ENCODE measurements around the gene ATF7.

The ATF7 gene

GRCh38 chr12:53465679-53466078, 160.5 kb downstream of the ATF7 start:
- TF ChIP-seq CTCF (conservative IDR thresholded peaks at IDR 0.05) = no peak
- H3K27ac ChIP-seq = peak overlapping the region; percentile 80; the same call in 1 of the 2 replicates

- TF ChIP-seq CTCF (conservative IDR thresholded peaks at IDR 0.05) = no peak
Measured at GRCh38 chr12:53464685-53465418, 161.3 kb downstream of the ATF7 start.

GRCh38 chr12:53463802-53464560, 162.2 kb downstream of the ATF7 start:
- peak overlapping the region; percentile 3; the same call in 1 of the 2 replicates for H3K27ac ChIP-seq

More at GRCh38 chr12:53464685-53465418, 161.3 kb downstream of the ATF7 start:
- H3K27ac ChIP-seq = peak overlapping the region; percentile 23; the same call in 1 of the 2 replicates

GRCh38 chr12:53462935-53463334, 163.2 kb downstream of the ATF7 start:
- no peak for TF ChIP-seq CTCF (conservative IDR thresholded peaks at IDR 0.05)
- peak overlapping the region; percentile 3; the same call in 1 of the 2 replicates for H3K27ac ChIP-seq

More at GRCh38 chr12:53463802-53464560, 162.2 kb downstream of the ATF7 start:
- TF ChIP-seq CTCF (conservative IDR thresholded peaks at IDR 0.05) = no peak

- 0 out of 2 replicates have a peak overlapping the region, but pooled peaks have one; percentile 0 for H3K27ac ChIP-seq
- TF ChIP-seq CTCF (conservative IDR thresholded peaks at IDR 0.05) = no peak
Measured at GRCh38 chr12:53461591-53461990, 164.6 kb downstream of the ATF7 start.

- H3K27ac ChIP-seq = 0 out of 2 replicates have a peak overlapping the region, but pooled peaks have one; percentile 0
- no peak for TF ChIP-seq CTCF (conservative IDR thresholded peaks at IDR 0.05)
Measured at GRCh38 chr12:53461059-53461458, 165.1 kb downstream of the ATF7 start.

- no peak overlapping the region for H3K27ac ChIP-seq
Measured at GRCh38 chr12:53459097-53459496, 167.1 kb downstream of the ATF7 start.

More at GRCh38 chr12:53459097-53459496, 167.1 kb downstream of the ATF7 start:
- no peak for TF ChIP-seq CTCF (conservative IDR thresholded peaks at IDR 0.05)
